ENCODE measurements around the gene LRP8. TPM values are rescaled to one million over a fixed set of nuclear protein-coding genes. Genes with fewer than 3 reads are reported as not detected.
A peak's percentile ranks its signal among the peaks of the same experiment; 100 is the strongest.

The LRP8 gene
- total and polyA plus RNA-seq, 10 donors, result 1.7 to 14.4 (median 5.5) TPM

DNA sequence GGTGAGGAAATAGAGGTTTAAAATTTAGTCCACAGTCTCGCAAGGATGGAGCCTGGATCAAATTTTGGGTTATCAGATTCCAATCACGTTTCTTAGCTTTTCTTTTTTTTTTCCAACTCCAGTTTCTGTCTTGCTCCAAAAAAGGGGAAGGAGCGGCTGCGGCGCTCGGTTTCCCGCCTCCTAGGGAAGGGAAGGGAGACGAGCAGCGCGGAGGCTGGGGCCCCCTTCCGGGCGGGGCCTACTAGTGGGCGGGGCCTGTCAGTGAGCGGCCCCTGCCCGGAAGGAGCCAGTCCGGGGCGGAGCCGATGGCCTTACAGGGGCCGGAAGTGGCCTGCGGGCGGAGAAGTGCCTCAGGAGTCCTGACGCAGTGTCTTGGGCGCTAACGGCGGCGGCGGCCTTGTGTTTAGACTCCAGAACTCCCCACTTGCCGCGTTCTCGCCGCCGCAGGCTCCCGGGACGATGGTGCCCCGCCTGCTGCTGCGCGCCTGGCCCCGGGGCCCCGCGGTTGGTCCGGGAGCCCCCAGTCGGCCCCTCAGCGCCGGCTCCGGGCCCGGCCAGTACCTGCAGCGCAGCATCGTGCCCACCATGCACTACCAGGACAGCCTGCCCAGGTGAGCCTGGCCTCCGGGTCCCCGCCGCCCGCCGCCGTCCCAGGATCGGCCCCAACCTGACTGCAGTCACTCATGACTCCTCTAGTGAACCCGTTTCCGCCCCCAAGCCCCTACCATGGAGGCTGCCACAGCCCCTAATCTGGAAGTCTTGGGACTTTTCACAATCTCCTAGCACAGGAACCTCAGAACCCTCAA lies 131.2 kb downstream of the LRP8 start, which contains the start of gene CPT2:
Gene CPT2, plus strand, starts transcription at position 340 of the 806 bp plus-strand sequence. Its CDS starts 120 bp downstream, at position 460.
- intact Hi-C loops (cut with DNase I; ENCODE audit: low total_unique reads), result no loop called here
- Histone ChIP-seq H3K4me3 (peak within 1 kb of the TSS; percentile 72 to 93 (median 77)), H3K9me3 (no peaks in the 10 kb centered on the region), H3K4me1 (peaks cover 16 to 53% (median 31%) of the 10 kb centered on the region in 6 donors), H3K27ac (peak within 1 kb of the TSS; percentile 97 to 100 (median 99)), H3K36me3 (peaks cover 3 to 13% (median 10%) of the 10 kb centered on the region in 6 donors), H3K27me3 (replicated peaks in 1 of 7) (no peaks in the 10 kb centered on the region)
- DNase-seq, result peak; percentile 99
- 0 to 1% (median 0%) methylated on average over 37 to 57 of the region's 57 CpGs for WGBS, 5 donors
- TF ChIP-seq POLR2A (IDR thresholded peaks at IDR 0.05) (peak in 2 of 3 donors; percentile 52 to 69), POLR2AphosphoS5 (IDR thresholded peaks at IDR 0.05) (peak; percentile 96 to 98 (median 97))
- TF ChIP-seq, protein P1, sequence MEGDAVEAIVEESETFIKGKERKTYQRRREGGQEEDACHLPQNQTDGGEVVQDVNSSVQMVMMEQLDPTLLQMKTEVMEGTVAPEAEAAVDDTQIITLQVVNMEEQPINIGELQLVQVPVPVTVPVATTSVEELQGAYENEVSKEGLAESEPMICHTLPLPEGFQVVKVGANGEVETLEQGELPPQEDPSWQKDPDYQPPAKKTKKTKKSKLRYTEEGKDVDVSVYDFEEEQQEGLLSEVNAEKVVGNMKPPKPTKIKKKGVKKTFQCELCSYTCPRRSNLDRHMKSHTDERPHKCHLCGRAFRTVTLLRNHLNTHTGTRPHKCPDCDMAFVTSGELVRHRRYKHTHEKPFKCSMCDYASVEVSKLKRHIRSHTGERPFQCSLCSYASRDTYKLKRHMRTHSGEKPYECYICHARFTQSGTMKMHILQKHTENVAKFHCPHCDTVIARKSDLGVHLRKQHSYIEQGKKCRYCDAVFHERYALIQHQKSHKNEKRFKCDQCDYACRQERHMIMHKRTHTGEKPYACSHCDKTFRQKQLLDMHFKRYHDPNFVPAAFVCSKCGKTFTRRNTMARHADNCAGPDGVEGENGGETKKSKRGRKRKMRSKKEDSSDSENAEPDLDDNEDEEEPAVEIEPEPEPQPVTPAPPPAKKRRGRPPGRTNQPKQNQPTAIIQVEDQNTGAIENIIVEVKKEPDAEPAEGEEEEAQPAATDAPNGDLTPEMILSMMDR (IDR thresholded peaks at IDR 0.05 in 8 of 11, conservative IDR thresholded peaks at IDR 0.05 in 3 of 11), result peak in 7 of 11 experiments; percentile 27 to 51 (median 43)

DNA sequence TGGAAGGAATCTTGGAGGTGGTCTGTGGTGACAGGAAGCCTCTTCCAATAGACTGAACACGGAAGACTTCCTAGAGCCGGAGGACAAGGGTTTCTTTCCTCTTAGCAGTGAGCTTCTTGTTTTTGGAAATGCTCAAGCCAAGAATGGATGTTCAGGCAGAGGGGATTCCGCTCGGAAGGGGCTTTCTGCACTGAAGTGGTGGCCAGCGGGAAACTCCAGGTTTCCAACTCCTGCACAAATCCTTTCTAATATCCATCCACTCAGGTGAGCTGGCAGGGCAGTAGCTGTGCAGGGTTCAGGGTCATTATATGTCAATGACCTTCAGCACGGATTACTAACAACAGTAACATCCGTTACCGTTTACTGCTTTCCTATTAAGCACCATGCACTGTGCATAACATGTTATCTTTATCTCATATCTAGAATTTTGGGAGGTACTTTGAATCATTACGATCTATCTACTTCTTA lies 131.8 kb downstream of the LRP8 start:
- Histone ChIP-seq H3K27ac (peak overlapping the region; percentile 97 to 100 (median 99)), H3K36me3 (peaks cover 0 to 6% (median 5%) of the 10 kb centered on the region in 6 donors), H3K4me1 (peaks cover 16 to 53% (median 31%) of the 10 kb centered on the region in 6 donors), H3K9me3 (no peaks in the 10 kb centered on the region), H3K27me3 (replicated peaks in 1 of 7) (no peaks in the 10 kb centered on the region), H3K4me3 (peak overlapping the region; percentile 72 to 93 (median 77))
- no peak for DNase-seq
- TF ChIP-seq POLR2A (IDR thresholded peaks at IDR 0.05) (no peak), POLR2AphosphoS5 (IDR thresholded peaks at IDR 0.05) (no peak)
- TF ChIP-seq, protein P1 (IDR thresholded peaks at IDR 0.05 in 8 of 11, conservative IDR thresholded peaks at IDR 0.05 in 3 of 11), result no peak
- intact Hi-C loops (cut with DNase I; ENCODE audit: low total_unique reads), result no loop called here
- WGBS, 5 donors, result 33 to 43% (median 38%) methylated on average over 9 of the region's 9 CpGs

DNA sequence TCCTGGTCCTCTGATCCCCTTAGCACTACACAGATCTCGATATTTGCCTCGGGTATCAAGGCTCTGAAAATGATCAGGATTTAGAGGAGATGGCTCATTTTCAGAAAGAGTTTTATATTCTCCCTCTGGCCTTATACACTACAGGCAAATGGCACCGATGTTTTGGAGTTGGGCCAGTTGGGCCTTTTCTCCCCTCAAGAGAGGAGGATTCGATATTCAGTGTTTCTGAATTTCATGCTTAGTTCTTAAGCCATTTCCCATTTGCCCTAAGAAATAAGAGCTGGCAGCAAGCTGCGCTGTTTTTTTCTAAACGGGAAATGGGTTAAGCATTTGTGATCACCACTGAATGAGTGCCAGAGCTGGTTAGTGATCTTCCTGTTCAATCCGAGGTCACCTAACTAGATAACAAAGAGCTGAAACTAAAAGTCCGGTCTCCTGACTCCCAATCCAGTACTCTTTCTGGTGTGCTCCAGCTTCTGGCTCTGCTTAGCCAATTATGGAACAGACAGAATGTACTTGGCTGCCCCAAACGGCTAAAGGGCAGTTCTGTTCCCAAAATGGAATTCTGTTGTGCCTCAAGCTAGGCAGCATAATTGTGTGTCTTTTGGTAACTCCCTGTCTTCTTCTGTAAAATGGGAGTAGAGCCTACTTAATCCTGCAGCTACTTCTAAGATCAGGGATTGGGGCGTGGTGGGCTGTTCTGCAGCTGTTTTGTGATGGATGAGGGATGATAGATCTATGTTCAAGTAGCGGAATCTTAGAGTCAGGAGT lies 132.4 kb downstream of the LRP8 start:
- Histone ChIP-seq H3K9me3 (no peaks in the 10 kb centered on the region), H3K4me1 (peaks cover 16 to 53% (median 31%) of the 10 kb centered on the region in 6 donors), H3K4me3 (peak overlapping the region in 4 of 8 donors; percentile 73 to 93 (median 80)), H3K36me3 (peaks cover 0 to under 1% (median 0%) of the 10 kb centered on the region in 6 donors), H3K27ac (peak overlapping the region in 7 of 8 donors; percentile 97 to 100 (median 99)), H3K27me3 (replicated peaks in 1 of 7) (no peaks in the 10 kb centered on the region)
- TF ChIP-seq POLR2A (IDR thresholded peaks at IDR 0.05) (no peak), POLR2AphosphoS5 (IDR thresholded peaks at IDR 0.05) (no peak)
- TF ChIP-seq, protein P1 (IDR thresholded peaks at IDR 0.05 in 8 of 11, conservative IDR thresholded peaks at IDR 0.05 in 3 of 11), result no peak
- WGBS, 5 donors, result 73 to 83% (median 81%) methylated on average over 11 of the region's 11 CpGs
- intact Hi-C loops (cut with DNase I; ENCODE audit: low total_unique reads), result no loop called here
- DNase-seq, result no peak

Other genes starting within 250 kb of the LRP8 start
- gene SLC1A7, start 185.4 kb downstream of the LRP8 start, total RNA-seq, result under 1 TPM in 1 of 7 donors, not detected in 6; 0.10 TPM
- under 1 TPM; 0.02 to 0.19 (median 0.07) TPM for gene SLC1A7, start 185.4 kb downstream of the LRP8 start, polyA plus RNA-seq
- 10 to 100 TPM; 14.1 to 30.9 (median 20.9) TPM for gene CPT2, start 131.2 kb downstream of the LRP8 start, total RNA-seq
- 10 to 100 TPM in 1 of 3 donors, 1 to 10 TPM in 2; 7.1 to 11.3 (median 8.1) TPM for gene CPT2, start 131.2 kb downstream of the LRP8 start, polyA plus RNA-seq
- 10 to 100 TPM; 35.3 to 49.9 (median 45.2) TPM for gene CZIB, start 107.4 kb downstream of the LRP8 start, total RNA-seq
- gene CZIB, start 107.4 kb downstream of the LRP8 start, polyA plus RNA-seq, result 10 to 100 TPM; 63.7 to 71.8 (median 71.7) TPM
- gene MAGOH, start 89.6 kb downstream of the LRP8 start, total RNA-seq, result 10 to 100 TPM; 26.5 to 39.7 (median 34.1) TPM
- 100 to 1,000 TPM in 2 of 3 donors, 10 to 100 TPM in 1; 83.9 to 105 (median 104) TPM for gene MAGOH, start 89.6 kb downstream of the LRP8 start, polyA plus RNA-seq
- gene DMRTB1, start 131.3 kb upstream of the LRP8 start, total RNA-seq, result not detected
- not detected for gene DMRTB1, start 131.3 kb upstream of the LRP8 start, polyA plus RNA-seq

Measured in spleen (tissue), 11 donors.